HG03521 (cell line): ENCODE results near the gene STXBP6.
"Not testable (repeated sequence)": the region's sequence is repeated elsewhere in the genome, so short reads cannot be mapped to it uniquely, and the experiment has no call there.

Experiments used
- ATAC-seq: cut with Tn5 transposase; IDR thresholded peaks from one replicate; pipeline ENCODE4 v1.9.1; 2021; ENCODE audit warnings: mild to moderate bottlenecking, moderate library complexity; ENCODE audit not compliant: unreplicated experiment

Gene STXBP6

DNA sequence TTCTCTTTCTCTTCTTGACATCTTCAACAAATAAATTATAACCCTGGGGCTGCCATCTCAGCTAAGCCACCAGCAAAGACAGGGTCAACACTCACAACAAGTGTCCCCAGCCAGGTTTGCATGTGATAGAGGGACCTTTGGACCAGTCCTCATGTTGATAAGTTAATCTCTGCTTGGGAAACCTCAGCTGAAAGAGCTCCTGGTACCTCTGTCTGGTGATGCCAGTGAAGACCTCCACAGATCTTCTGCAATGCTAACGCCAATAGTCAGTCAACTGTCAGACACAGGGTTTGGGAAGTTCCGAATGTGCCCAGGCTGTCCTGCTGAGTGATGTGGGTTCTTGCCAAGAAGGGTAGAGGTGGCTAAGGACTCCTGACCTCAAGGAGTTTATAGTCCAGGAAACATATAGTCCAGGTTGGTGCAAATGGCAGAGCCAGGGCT, 236.1 kb downstream of the STXBP6 start:
- no peak for ATAC-seq

DNA sequence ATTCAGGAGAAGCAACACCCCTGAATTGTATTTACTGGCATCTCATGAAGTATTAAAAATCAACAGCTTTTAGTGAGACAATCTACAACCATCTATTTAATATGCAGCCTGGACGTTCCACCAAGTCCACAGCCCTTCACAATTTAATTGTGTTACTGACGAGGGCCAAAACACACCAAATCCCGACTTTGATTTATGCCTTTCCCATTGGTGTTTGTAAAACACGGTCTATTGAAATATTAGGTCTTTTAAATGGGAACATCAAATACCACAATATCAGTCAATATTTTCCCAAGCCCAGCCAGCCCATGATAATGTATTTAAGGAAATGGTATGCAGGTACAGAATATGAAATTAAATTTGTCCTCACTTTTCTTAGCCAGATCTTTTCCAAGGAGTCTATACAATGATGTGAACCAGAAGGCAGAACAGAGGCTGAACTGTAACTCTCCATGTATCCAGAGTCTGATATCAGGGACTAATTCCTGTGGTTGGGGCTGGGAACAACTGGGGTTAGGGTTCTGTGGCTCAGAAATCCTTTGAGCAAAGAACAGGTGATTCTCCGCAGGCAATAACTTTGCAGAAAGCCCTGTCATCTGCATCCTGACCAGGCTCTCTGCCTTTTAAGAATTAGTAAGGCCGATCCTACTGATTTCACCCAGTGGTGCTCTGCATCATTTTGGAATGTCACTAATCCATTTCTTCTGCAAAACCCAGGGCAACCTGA, 236.7 kb downstream of the STXBP6 start:
- no peak for ATAC-seq

DNA sequence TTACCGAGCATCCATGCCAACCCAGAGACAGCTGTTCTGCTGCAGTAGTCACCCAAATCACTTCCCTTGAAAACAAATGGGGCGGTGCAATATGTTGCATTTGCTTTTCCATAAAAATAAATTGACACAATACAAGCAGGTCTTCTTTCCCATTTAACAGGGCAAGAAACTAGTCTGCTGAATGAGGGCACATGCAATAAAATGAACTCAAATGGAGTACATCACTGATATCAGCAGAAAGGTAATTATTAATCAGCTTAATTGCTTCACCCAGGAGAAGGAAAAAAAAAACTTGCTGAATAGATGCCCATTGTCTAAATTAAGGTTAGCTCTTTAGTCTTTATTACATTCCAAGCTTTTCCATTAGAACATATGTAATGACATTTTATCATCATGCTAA, 240.8 kb downstream of the STXBP6 start:
- no peak for ATAC-seq

DNA sequence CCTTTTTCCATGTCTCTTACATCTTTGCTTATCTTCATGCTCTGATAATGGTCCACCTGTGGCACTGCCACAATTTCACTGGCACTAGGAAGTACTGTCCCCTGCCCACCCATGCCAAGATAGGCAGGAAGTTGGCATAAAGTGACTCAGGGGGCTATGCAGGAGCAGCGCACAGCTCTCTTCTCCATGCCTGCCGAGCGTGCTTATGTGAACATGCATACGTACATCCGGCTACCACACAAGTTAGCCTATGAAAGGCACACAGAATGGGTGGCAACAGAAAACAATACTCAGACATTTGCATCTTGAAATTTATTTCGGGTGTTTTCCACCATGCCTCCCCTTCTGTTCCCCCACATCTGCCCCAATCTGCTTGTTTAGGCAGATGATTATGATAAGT, 241.5 kb downstream of the STXBP6 start:
- ATAC-seq = no peak

DNA sequence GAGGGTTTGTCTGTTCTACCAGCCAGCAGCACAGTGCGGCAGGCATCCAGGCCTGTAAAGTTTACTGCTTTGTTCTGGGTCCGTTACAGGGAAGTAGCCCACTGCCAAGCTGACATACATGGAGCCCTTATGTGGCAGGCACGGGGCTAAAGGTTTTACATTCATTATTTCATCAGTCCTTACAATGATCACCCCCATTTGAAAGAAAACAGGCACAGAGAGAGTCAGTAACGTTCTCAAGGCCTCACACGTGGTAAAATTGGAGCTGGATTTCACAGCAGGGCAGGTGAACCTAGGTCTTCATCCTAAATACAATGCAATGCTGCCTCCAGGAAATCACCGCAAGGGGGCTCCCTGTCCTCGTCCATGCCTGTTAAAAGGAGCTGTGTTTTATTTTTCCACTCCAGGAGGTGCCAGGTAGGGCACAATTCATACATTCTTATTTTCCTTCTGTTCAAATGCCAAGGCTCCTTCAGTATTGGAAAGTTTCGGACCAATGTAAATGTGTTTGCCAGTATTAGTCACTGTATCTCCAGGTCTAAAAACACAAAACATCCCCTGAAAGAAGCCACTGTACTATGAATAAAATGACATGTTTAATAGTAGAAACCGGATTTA, 243.8 kb downstream of the STXBP6 start:
- no peak for ATAC-seq

DNA sequence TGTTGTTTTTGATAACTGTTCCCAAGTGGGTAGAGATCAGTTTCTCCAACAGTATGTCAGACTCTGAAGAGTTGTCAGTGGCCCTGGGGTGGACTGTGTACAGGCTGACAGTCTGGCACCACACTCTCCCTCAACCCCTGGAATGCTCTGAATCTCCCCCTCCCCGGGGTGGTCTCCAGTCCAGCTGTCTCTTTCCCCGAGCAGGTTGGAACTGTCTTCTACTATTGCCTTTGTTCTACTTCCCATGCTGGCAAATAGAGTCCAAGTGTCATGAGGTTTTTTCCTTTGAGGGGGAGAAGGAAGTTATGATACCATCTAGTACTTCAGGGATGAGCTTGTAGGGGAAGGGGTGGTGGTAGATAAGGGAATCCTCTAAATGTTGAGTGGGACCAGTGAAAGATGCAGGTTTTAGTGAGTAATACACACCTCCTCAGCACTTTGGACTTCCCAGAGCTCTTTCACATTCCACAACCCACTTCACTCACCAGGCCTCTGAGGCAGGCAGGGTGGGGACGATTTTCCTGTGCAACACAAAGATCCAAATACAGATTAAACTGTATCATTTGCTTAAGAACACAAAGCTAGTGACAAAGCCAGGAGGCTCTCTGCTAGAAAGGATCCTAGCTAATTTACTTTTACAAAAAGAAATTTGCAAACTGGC, 245.3 kb downstream of the STXBP6 start:
- ATAC-seq = no peak

DNA sequence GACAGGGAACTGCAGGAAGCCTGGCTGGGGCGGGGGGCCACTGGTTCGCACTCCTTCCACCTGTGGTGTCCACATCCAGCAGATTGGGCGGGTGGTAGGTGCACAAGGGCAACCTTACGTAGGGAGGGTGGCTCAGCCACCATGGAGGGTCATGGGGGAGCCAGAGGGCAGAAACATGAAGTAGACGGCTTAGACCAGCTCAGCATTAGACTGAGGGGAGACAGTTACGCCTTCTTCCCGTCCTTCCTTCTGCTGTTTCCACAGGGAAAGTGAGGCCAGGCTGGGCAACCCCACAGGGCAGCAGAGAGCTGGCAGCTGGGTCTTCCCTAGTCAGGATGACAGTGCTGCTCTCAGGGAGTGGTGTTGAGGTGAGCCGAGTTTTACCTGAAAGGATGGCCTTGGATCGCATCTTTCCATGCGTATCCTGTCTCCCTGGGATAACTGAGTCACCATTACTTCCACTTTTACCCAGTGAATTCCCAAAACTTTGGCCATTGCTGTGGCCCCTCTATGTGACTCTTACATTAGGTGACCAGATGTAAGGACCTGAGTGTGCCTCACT, 245.9 kb downstream of the STXBP6 start:
- no peak for ATAC-seq

DNA sequence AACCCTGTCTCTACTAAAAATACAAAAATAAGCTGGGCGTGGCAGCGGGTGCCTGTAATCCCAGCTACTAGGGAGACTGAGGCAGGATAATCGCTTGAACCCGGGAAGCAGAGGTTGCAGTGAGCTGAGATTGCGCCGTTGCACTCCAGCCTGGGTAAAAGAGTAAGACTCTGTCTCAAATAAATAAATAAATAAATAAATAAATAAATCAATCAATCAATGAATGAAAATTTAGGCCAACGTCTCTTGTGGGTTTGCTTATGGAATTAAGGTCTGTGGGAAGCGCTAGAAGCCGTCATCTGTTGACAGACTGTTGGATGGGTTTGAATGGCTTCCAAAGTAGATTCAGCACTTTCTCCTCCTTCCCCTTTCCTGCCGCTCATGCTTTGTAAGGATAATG, 246.5 kb downstream of the STXBP6 start:
- ATAC-seq = not testable (repeated sequence)

DNA sequence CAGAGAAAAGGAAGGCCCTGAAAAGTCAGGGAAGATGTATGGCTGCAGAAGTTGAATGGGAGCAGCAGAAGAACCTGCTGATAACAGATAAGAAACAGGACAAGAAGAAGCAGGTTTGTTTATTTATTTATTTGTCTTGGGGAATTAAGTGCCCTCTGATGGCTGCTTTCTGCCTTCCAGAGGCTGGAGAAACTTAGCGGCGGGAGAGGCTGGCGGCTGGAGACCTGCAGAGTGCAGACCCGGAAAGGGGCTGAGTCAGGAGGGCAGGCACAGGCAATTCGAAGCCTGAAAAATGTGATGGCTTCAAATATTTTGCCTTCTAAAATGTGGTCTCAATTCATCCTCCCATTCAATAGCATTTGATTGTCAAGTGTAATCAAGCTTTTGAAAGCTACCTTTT, 247.7 kb downstream of the STXBP6 start:
- ATAC-seq = no peak

DNA sequence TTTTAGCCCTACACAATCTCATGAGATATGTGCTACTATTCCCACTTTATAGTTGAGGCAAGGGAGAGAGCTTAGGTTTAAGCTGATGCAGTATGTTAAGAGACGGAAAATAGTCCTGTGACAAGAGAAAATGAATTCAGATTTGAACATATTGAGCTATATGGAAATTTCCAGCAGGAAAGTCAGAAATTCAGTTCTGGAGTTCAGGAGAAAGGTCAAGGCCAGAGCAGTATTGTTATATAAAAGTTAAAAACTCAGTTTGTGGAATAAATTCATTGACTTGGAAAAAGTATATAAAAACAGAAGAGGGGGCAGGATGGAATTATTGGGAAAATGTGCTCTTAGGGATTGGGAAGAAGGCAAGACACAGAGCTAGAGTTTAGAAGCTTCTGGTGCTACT, 248.9 kb downstream of the STXBP6 start:
- no peak for ATAC-seq

DNA sequence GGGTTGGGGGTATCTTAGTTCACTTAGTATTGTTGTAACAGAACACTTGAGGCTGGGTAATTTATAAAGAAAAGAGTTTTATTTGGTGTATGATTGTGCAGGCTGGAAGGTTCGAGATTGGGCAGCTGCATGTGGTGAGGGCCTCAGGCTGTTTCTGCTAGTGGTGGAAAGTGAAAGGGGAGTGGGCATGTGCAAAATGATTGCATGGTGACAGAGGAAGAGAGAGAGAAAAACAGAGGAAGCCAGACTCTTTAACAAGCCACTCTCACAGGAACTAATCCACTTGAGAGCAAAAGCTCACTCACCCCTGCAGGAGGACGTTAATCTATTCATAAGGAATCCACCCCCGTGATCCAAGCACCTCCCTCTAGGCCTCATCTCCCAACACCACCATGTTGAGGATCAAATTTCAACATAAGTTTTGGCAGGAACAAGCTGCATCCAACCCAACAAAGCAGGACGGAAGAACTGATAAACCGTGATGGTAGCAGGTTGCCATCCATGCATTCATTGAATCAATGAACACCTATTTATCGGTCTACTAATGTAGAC, 251.0 kb downstream of the STXBP6 start:
- ATAC-seq = no peak

DNA sequence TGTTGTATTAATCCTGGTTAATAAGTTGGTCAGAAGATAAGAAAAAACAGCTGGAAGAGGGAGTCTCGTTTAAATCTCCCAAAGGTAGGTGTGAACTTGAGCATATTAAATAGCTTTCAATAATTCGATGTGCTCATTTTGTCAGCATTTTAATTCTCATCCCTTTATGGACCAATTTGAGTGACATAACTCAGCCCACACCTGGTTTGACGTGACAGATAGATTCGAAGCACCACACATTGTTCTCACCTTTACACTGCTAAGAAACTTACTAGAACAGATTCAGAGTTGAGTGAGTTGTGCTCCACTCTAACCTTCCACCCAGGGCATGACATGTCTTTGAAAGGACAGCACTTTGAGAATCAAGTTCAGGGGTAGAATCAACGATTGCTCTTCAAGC, 254.5 kb downstream of the STXBP6 start:
- ATAC-seq = no peak

DNA sequence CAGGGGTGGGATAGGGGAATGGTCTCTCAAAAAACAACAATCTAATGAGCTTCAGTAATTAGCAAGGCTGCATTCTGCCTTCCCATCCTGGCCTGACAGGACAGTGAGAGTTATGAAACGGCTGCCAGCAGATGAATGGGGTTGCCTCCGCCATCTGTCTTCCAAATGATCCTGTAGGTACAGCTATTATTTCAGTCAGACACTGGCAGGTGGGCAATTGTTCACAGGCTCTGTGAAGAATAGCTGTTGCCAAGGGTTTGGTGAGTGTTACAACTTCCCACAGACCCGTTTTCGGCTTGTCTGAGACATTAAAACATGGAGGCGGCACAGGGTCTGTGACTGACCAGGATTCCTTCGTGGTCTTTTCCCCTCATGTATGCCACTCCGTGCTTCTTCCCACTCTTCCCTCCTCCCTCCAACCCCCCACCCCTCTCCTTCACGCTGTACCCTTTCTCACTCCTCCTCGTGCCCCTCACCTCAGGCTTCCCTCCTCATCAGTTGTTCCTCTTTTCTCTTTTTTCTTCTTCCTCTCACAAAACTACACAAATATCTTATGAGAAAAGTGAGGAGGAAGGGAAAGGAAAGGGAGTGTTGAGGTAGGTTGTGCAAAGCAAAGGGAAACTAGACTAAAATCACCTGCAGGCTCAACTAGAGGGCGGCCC, 255.2 kb downstream of the STXBP6 start:
- no peak for ATAC-seq

DNA sequence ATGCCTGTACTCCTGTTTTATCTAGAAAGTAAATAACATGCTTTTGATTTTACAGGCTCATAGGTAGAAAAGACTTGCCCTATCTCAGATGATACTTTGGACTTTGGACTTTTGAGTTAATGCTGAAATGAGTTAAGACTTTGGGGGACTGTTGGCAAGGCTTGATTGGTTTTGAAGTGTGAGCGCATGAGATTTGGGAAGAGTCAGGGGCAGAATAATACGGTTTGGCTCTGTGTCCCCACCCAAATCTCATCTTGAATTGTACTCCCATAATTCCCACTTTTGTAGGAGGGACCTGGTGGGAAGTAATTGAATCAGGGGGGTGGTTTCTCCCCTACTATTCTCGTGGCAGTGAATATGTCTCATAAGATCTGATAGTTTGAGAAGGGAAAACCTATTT, 259.8 kb downstream of the STXBP6 start:
- no peak for ATAC-seq

DNA sequence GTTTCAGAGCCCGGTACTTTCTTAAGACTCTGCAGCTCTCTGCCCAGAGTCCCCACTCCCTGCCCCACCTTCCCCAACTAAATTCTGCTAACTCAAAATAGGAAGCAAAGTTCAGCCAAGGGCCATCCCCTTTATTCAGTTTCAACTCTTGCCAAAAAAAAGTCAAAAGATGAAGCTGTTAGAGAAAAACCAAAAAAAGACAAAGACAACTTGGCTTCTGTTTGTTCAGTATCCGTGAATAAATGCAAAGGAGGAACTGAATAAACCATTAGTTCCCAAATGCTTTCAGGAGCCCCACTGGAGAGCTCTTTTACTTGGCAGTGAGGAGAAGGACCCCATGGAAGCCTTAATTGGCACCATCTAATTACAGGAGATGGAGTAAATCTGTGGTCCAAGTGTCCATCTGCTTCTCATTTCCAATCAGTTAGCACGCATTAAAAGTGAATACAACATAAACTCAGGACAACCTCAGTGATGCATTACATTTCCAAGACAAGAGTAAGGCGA, 260.5 kb downstream of the STXBP6 start:
- no peak for ATAC-seq

DNA sequence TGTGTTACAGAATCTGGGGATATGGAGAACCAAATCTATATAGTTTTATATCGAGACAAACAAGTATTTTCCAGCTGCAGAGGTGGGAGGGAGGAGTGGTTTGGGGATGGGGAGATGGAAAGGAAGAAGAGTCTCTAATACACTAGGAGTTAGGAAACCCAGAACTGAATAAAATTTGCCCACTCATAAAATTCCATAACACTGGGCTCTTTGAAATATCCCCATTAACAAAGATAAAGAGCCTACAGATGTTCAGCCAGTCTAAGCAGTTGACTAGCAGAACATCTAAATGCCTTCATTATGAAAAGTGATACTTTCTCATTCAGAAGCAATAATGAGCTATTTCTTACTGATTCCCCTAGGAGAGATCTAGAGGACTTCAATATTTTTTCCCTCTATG, 264.2 kb downstream of the STXBP6 start:
- no peak for ATAC-seq

DNA sequence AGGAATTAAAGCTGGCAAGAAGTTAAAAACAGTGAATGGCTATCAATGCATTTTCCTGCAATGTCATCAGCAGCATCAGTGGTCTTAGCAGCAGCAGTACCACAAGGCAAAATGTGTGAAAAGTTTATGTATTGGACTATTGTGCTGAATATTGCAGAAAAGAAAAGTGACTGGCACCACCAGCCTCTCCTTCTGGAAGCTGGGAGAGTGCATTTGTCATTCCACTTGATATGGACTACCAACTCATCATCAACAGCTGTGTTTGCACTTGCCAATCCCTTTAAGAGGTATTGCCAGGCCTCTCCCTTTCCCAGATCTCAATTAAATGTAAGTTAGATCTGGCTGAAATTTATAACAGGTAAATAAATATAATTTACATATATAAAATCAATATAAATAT, 265.0 kb downstream of the STXBP6 start:
- no peak for ATAC-seq

DNA sequence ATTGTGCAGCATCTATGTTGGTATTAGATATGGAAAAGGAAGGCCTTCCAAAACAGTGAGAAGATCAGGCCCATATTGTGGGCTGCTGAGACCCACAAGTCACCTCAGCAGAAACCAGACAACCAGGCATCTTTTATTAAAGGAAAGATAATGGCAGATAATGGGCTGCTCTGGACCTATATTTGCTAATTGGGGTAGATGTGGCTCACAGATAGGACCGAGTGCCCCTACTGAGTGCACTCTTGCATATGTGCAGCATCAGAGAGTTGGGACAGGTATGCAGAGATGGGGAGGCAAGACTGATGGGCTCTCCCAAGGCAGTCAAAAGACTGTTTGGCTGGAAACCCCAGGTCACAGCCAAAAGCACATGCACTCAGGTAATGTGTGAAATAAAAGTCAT, 266.2 kb downstream of the STXBP6 start:
- no peak for ATAC-seq

DNA sequence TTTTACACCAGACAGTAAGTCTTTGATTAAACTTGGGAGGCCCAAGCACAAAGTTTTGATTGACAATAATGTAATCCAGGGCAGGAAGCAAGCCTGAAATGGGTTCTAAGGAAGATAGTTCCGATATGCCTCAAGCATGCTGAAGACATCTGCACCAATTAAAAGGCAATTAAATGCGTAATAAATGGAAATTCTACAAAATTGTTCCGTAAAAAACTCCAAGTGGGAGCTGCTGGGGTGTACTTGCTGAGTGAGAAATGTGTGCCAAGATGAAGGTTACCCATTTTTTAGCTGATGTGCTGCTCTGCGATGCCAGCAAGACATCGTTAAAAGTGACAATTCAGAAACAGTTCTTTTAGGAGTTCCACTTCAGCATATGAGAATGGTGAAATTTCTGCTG, 269.7 kb downstream of the STXBP6 start:
- no peak for ATAC-seq

DNA sequence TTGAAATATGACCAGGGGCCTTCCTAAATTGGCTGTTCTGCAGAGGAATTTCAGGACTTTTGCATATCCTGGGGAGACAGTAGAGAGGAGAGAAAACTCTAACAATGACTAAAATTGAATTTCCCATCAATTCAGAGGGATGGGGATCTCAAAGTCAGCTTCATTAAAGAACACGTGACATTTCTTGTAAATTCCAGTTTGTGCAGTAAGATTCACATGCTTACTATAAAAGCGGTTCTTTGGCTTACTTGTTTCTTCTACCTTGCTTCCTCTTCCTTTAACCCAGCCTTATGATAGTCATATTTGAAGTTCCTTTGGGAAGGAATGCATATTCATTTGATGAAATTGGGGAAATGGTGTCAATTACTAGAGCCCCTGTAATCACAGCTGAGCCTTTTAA, 272.3 kb downstream of the STXBP6 start:
- no peak for ATAC-seq

DNA sequence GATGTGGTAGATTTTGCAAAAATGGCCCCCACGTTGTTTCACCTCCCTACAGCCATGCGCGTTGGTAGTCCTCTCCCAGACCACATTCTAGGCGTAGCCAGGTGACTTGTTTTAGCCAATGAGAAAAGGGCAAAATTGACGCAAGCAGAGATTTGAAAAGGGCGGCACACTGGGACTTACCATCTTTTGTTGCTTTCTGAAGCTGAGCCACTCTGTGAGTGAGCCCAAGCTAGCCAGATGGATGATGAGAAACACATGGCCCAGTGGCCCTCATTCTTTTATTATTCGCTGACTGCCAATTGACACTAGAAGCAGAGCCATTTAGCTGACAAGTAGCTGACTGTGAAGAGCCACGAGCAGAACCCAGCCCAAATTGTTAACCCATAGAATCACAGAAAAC, 274.0 kb downstream of the STXBP6 start:
- no peak for ATAC-seq
